Activated CD8-positive, alpha-beta memory T cell treated with anti-CD3 and anti-CD28 coated beads, Interleukin-2, amount 50 U/mL, for 24 hours (primary cell): ENCODE data around the gene ADARB2.
"Not testable (repeated sequence)": the region's sequence is repeated elsewhere in the genome, so short reads cannot be mapped to it uniquely, and the experiment has no call there.

Source experiments
- DNase-seq: peaks from one replicate; pipeline ENCODE4 v3.0.0-alpha.2; 2020; ENCODE audit errors: extremely low read depth

The ADARB2 gene

GRCh38 chr10:1178506-1178905 is 558.8 kb downstream of the ADARB2 start:
- DNase-seq, result no peak

GRCh38 chr10:1177936-1178335 is 559.4 kb downstream of the ADARB2 start:
- no peak for DNase-seq

GRCh38 chr10:1175956-1176565 is 561.3 kb downstream of the ADARB2 start:
- no peak for DNase-seq

GRCh38 chr10:1174022-1174421 is 563.3 kb downstream of the ADARB2 start:
- DNase-seq, result no peak

- no peak for DNase-seq
Measured at GRCh38 chr10:1173091-1173490, 564.2 kb downstream of the ADARB2 start.

- DNase-seq, result no peak
Measured at GRCh38 chr10:1172256-1172984, 564.9 kb downstream of the ADARB2 start.

- no peak for DNase-seq
Measured at GRCh38 chr10:1171586-1171985, 565.7 kb downstream of the ADARB2 start.

- no peak for DNase-seq
Measured at GRCh38 chr10:1171182-1171581, 566.1 kb downstream of the ADARB2 start.

- DNase-seq, result no peak
Measured at GRCh38 chr10:1170867-1171180, 566.5 kb downstream of the ADARB2 start.

GRCh38 chr10:1169981-1170866 is 567.1 kb downstream of the ADARB2 start:
- no peak for DNase-seq

- no peak for DNase-seq
Measured at GRCh38 chr10:1169186-1169885, 568.0 kb downstream of the ADARB2 start.

GRCh38 chr10:1168763-1169162 is 568.6 kb downstream of the ADARB2 start:
- DNase-seq, result no peak

- DNase-seq, result no peak
Measured at GRCh38 chr10:1166828-1167275, 570.5 kb downstream of the ADARB2 start.

GRCh38 chr10:1166101-1166827 is 571.1 kb downstream of the ADARB2 start:
- DNase-seq, result no peak

GRCh38 chr10:1163831-1164230 is 573.5 kb downstream of the ADARB2 start:
- no peak for DNase-seq

GRCh38 chr10:1163204-1163660 is 574.1 kb downstream of the ADARB2 start:
- DNase-seq, result no peak

- no peak for DNase-seq
Measured at GRCh38 chr10:1162481-1163203, 574.7 kb downstream of the ADARB2 start.

GRCh38 chr10:1161315-1161673 is 576.0 kb downstream of the ADARB2 start:
- not testable (repeated sequence) for DNase-seq

- no peak for DNase-seq
Measured at GRCh38 chr10:1160561-1161314, 576.6 kb downstream of the ADARB2 start.
